GM18909 (cell line): ENCODE data around the gene TNIK.

Experiments
- ATAC-seq: cut with Tn5 transposase; IDR thresholded peaks from one replicate; pipeline ENCODE4 v1.9.1; 2021; ENCODE audit warnings: mild to moderate bottlenecking; ENCODE audit not compliant: unreplicated experiment, poor library complexity

Gene TNIK

DNA sequence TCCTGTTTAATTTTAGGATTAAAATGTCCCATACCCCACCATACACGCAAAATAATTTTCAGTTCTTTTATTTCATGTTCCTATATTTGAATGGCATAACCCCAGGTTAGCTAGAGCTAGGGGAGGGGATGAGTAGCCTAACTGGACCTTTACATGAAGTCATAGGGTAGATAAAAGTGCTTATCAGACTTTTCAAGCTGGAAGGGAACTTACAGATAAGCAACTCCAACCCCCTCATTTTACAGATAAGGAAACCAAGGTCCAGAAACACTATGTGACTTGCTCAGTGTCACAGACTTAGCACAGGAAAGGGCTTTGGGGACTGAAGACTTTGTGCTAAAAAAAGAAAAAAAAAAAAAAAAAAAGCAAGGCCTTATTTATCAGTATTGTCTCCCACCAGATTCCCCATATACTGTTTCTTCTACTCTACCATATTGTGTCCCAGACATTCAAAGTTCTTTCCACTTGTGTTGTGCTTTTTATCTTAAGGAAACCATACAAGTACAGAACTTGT is 10.6 kb upstream of the TNIK start:
- ATAC-seq: no peak

DNA sequence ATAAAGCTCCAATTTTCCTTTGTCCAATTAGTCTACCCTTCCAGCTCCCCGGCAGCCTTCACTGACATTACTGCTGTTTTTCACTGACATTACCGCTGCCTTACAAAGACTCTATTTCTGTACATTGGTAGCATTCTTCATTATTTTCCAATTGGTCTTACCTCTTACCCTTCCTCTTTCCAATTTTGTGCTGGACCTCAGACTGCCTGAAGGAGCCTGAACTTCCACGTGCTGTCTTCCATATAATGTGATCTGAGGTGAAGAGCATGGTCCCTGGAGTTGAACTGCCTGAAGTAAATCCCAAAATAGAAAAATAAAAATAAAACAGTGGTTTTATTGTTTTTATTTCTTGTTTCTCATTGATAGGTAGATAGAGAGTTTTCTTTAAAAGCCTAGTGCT is 9.2 kb upstream of the TNIK start:
- ATAC-seq: no peak

DNA sequence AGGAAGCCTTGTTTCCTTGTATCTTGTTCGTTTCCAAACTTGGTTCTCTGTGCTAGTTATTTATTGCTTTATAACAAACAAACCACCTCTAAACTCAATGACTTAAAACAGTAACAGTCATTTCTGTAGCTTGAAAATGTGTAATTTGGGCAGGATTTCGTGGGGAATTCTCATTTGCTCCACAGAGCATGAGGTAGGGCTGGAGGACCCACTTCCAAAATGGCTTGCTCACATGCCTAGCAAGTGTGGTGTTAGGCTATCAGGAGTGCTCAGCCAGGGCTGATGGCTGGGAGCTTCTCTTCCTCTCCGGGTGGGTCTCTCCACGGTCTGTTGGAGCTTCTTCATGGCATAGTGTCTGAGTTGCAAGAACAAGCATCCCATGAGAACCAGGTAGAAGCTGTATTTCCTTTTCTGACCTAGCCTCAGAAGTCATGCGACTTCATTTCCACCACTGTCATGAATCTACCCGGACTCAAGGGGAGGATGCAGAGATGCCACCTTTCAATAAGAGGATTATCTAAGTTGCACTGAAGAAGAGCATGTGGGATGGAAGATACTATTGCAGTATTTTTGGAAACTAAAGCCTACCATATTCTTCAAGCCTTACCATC is 8.2 kb upstream of the TNIK start:
- ATAC-seq: no peak

DNA sequence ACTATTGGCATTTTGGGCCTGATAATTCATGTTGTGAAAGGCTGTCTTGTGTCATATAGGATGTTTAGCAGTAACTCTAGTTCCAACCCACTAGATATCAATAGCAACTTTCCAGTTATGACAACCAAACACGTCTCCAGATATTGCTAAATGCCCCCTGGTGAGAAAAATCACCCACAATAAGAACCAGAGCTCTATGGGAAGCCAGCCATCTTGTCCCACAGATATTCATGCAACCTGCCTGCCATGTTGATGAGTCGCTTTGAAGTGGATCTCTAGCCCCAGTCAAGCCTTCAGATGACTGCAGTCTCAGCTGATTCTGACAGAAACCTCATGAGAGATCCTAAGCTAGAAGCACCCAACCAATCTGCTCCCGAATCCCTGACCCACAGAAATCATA is 5.6 kb upstream of the TNIK start:
- no peak for ATAC-seq

DNA sequence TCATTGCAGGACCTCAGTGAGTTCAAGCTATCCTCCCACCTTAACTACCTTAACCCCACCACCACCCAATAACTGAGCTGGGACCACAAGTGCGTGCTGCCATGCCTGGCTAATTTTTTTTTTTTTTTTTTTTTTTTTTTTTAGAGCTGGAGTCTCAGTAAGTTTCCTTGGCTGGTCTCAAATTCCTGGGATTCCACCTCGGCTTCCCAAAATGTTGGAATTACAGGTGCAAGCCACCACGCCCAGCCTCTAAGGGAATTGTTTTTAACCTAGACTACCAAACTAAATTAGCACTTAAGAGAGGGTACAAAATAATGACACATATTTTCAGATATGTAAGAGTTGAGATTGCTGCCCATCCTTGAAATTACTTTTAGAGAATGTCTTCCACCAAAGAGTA is 4.3 kb upstream of the TNIK start:
- no peak for ATAC-seq

DNA sequence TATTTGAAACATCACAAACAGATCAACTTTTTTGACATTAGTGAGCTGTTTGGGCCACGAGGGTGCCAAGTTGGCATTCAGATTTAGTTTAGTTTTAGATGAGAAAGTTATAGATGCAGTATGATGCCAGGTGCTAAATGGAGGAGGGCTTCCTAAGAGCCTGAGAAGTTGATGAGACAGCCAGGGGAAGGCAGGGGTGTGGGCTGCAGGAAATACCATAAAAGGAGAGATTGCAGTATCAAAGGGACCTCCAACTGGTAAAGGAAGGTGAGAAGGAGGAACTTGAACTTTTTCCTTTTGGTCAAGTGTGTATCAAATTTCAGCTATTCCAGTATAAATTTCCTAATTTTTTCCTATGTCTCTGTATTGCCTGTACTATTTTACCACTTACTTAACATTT is 2.0 kb upstream of the TNIK start:
- ATAC-seq: no peak

DNA sequence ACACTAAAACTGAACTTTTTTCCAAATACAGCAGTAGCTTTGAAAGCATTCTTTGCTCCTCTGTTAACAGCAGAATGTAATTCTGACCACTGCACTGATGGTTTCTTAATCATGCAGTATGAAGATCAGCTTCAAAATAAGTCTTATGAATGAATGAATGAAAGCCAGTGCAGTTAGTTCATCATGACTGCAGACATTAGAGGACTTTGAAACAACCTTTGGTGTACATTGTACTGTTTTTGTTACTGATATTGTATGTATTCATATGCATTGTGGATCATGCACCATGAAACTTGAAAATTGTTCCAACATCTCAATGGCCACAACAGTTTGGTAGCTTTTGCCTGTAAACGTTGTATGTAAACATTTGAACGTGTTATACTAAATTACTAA is 1.3 kb upstream of the TNIK start:
- ATAC-seq: no peak

DNA sequence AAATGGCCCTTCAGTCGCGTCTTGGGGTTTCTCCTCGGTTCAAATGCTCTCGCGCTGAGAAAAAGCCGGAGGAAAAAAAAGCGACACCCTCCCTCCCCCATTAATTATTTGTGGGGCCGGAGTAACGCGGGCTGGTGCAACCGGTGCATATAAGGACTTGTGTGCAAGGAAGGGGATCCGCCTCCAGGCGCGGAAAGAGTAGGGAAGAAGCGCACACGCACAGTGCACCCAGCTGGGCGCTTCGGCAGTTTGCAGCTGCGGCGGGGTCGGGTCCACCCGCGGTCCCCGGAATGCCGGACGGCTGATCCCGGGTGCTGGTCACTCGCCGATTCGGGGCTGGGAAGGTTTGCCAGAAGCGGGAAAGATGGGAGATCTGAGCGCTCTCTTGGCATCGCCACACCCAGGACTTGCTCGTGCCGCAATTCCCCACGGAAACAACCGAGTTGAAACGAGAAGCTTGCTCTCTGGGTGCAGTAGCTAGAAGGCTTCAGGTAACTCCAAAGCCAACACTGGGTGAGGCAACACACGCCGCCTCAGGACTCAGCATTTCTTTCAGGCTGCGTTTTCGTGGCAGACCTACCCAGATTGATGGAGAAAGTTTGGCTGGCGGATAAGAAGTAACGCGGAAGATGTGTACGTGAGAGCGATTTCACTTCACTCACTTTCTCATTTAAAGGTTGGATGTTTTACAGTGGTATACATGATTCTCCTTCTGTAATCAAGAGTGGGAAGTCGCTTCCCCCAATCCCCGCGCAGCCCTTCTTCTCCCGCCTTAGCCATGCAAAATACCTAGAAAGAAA is 720 bp upstream of the TNIK start:
- peak; percentile 46 for ATAC-seq

DNA sequence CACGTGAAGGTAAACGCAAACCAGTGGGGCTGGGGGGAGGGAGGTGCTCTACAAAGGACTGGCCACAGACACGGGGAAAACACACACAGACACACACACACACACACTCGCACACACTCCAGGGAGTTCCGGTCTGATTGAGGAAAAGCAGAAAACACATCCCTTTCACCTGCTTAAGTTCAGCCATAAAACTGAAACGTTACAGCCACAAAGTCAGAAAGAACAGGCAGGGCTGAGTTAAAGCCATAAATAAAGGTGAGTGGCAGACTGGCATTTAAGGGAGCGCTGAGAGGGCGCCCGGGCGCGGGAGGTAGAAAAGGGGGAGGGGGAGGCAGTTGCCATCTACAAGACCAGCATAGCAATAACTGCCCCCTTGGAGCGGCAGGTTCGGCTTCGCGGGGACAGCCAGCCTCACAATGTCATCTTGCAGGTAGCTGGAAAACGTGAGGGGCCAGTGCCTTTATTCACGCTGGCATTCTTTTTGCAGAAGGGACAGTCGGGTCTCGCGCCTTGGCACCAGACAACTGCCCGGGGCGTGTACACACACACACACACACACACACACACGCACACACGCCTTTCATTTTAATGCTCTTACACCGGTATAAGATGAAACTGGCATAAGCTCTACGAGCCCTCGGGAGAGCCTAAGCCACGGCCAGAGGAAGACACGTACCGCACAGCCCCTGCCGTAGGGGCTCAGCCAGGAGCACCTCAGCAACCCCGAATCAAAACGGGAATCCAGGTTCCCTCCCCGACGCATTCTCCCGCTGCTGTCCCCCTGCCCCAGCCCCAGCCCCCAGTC is 866 bp downstream of the TNIK start:
- ATAC-seq: no peak

DNA sequence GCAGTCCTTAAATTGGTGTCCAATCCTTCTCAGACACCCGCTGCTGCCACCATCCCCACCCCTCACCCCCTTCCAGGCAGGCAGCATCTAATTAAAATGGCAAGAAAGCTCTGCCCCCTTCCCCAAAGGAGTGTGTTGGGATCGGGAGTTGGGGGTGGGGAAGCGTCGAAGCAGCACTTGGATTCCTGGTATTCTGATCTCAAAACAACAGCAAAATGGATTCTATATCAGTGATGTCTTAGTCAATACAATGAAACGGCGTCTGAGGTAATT is 1.4 kb downstream of the TNIK start:
- no peak for ATAC-seq

DNA sequence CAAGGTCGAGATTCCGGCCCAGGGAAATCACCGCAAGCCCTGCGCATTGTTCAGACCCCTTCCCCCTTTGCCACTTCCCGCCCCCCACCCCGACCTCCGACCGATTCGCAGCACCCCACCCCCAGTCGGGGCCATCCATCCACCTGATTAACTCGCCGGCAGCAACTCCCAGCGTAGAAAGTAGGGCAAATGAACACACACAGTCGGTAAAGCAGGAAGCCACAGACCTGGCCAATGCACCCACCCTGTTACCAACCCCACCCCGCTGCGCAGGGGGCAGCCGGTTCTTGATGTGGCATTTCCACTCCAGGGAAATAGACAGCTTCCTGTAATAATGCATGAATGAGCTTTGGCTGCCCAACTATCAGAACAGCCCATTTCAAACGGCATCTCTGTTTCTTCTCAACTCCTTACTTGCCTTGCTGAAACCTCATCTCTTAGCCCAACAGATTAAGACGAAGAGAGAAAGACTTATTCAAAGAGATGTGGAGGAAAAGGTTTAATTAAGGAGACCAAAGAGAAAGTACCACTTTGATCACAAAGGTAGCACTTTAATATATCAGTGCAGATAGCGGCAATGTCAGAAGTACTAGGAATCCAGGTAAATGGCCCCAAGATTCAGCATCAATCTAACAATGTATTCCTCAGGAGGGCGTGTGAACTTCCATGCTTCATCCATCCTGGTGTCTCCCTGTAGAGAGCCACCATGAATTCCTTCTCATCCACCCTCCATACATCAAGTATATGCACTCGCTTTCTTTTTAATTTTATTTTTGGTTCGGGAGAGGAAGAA is 1.9 kb downstream of the TNIK start:
- no peak for ATAC-seq

DNA sequence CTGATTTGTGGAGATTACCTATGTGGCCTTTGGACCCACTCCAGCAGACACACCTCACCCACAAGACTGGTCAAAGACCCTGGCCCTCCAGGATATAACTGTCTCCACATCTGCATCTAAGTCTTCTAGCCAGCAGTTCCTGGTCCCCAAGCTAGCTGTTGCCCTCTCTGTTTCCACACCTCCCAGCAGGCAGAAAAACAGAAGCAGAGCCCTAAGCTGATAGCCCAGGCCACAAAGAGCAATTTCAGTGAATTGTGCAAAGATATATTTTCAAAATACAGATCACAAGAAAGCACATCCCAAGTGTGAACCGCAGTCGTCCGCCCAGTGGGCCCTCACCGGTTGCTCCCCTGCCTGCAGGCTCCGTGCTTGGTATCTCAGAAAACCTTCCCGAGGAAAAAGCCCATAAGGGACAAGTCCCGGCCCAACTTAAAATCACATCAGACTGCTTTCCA is 2.6 kb downstream of the TNIK start:
- no peak for ATAC-seq

DNA sequence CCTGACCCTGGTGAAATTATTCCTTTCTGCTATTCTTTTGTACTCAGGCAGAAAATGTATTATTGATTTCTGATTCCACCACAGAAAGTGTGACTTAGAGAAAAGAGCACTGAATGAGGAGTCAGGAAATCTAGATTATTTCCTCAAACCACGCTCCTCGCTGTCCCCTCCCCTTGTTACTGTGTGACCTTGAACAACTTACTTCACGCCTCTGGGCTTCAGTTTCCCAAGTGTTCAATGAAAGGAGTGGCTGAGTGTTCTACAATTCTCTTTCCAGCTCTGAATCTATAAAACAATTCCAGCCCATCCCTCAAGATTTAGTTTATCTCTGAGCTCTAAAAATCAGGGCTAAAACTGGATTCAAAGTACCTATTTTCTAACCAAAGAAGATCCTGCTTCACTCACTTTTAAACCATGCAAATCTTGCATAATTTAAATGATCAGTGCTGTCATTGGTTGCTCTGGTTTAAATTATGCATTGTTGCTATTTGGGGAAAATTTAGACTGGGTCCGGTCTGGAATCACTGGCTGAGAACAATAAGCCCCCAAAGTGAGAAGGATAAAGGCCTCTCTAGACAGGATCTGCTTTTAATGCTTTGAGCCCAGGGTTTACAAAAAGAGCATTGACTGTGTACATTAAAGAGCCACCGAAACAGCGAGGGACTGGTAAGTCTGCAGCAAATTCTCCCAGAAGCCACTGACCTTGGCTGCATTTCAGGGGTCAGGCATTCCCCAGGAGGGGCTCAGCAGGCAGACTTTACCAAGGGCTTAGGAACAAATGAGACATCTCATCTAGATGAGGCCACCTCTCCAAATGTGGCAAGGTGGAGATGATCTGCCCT is 3.2 kb downstream of the TNIK start:
- ATAC-seq: no peak

DNA sequence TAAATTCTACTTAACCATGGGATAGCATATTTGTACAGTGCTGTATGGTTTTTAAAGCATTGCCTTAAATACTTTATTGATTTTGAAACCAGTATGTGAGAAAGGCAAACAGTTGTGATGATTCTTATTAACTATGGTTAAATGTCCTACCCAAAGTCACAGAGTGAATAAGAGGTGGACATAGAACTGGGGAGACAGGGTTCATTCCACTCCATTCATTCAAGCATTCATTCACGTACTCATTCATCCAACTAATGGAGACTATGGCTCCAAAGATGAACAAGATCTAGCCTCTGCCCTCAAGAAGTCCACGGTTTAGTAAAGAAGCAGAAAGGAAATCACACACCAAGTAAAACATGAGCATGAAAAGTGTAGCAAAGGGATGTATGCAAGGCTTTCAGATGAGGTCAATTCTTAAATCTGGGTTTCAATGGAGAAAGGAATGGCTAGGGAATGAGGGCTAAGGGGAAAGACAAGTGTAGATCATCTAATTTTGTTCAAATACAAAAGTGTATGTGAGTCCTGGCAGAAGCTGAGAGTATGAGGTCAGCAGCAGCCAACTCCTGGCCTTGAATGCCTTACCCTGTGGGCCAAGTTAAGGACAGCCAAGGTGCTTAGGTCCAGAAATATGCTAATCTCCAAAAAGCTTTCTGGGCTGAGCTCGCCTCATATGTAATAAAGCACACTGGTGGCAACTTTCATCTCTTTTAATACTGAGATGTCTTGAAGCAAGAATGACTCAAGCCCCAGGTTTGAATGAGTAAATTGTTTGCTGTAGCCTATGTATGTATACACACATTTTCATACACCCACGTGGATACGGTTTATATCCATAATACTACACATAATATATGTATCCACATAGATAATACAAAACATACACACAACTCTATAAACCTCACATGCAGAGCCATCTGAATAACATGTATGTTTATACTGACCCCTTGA is 4.3 kb downstream of the TNIK start:
- no peak for ATAC-seq

DNA sequence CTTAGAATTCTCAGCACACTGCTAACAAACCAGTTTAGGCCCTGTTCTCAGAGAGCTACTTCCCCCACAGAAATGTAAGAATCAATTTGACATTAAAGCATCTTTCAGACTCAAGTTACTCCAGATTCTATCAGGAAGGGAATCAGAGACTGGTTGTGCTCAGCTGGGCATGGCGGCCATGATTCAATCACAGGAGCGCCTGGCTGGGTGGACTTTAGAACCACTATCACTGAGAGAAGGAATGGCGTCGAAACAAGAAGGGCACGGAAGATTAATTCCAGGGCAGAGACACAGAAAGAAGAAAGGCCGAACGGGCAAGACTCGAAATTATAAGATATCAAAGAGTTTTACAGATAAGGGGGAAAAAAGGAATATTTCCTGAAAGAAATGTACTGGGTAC is 6.2 kb downstream of the TNIK start:
- ATAC-seq: no peak

DNA sequence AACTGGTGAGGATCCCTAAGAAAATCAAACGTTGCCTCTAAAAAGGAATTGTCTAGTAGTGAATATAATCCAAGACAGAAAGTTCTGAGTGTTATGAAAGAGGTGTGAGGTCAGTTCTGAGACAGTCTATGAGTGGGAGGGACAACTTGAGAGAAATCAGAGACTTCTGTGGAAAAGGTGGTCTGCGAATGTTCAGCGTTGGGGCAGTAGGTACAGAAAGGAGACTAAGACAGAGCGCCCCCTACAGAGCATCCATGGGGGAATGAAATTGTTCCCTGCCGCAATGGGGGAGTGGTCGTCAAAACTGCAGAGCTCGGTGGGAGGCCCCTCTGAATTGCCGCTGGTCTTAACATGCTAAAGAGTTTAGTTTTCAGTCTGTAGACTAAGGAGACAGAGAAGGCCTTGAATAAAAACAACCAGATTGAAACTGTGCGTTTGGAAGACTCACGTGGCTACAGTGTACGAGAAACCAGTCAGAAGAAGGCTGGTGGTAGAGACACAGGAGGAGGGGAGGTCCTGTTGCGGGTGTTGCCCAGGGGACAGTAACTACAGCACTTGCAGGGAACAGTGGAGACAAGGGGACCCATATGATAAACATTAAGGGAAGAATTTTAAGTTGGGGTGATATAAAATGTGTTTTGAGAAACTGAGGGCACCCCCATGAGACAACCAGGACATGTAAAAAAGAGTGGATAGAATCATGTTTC is 6.9 kb downstream of the TNIK start:
- ATAC-seq: no peak

DNA sequence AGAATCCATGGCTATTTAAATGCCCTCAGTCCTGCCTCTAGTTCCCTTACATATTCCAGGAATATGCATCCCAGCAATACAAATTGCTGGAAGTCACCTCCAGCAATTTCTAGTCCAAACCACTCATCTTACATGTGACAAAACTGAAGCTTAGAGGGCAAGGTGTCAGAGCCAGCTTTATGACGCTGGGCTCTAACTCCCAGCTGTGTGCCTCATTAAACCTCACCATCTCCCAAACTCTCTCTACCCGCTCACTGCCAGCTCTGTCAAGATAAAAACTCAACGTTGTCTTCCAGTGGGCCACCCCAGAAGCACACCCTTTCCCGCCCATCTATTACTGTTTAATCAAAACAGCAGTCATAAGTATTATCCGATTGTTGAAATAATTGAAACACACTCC is 7.9 kb downstream of the TNIK start:
- ATAC-seq: no peak

DNA sequence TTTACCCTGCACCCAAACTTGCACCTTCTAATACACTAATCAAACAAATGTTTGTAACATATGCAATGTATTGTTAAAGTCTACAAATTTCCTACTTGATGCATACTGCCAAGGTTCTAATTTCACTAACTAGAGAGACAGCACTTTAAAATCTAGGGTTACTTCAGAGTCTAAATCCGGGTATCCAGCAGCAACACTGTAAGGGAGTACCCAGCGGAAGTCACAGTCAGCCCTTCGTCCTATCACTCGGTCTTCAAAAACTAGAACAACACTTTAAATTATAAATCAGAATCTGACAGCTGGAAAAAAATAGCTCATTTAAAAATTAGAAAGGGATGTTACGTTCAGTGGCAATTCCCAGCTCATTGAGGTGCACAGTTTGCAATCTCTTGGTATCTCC is 8.3 kb downstream of the TNIK start:
- no peak for ATAC-seq
